ENCODE results near the gene ZNF526.

The ZNF526 gene

GRCh38 chr19:42234364-42234763 lies 14.3 kb downstream of the ZNF526 start:
- TF ChIP-seq REST (IDR thresholded peaks at IDR 0.05; ENCODE audit: insufficient read depth in 1 of 2, low read depth in 2 of 2, low read length in 2 of 2) = no peak
- no peak for TF ChIP-seq FOXP2 (optimal IDR thresholded peaks at IDR 0.05; ENCODE audit: borderline replicate concordance, extremely low read depth, extremely low read length, insufficient read depth)
- no peak for TF ChIP-seq SIN3A (IDR thresholded peaks at IDR 0.05; ENCODE audit: borderline replicate concordance, insufficient read depth, low read length)
- no peak for TF ChIP-seq POLR2AphosphoS5 (IDR thresholded peaks at IDR 0.05; ENCODE audit: low read depth, low read length)
- no peak for TF ChIP-seq TAF1 (IDR thresholded peaks at IDR 0.05; ENCODE audit: borderline replicate concordance, insufficient read depth, low read length)

GRCh38 chr19:42235181-42235580 lies 15.1 kb downstream of the ZNF526 start:
- TF ChIP-seq REST (IDR thresholded peaks at IDR 0.05; ENCODE audit: insufficient read depth in 1 of 2, low read depth in 2 of 2, low read length in 2 of 2) = no peak
- TF ChIP-seq SIN3A (IDR thresholded peaks at IDR 0.05; ENCODE audit: borderline replicate concordance, insufficient read depth, low read length) = no peak

GRCh38 chr19:42239544-42240220 lies 19.6 kb downstream of the ZNF526 start:
- no peak for TF ChIP-seq REST (IDR thresholded peaks at IDR 0.05; ENCODE audit: insufficient read depth in 1 of 2, low read depth in 2 of 2, low read length in 2 of 2)
- no peak for TF ChIP-seq TAF1 (IDR thresholded peaks at IDR 0.05; ENCODE audit: borderline replicate concordance, insufficient read depth, low read length)
- TF ChIP-seq POLR2AphosphoS5 (IDR thresholded peaks at IDR 0.05; ENCODE audit: low read depth, low read length) = no peak
- TF ChIP-seq SIN3A (IDR thresholded peaks at IDR 0.05; ENCODE audit: borderline replicate concordance, insufficient read depth, low read length) = no peak
- no peak for TF ChIP-seq FOXP2 (optimal IDR thresholded peaks at IDR 0.05; ENCODE audit: borderline replicate concordance, extremely low read depth, extremely low read length, insufficient read depth)

- no peak for TF ChIP-seq FOXP2 (optimal IDR thresholded peaks at IDR 0.05; ENCODE audit: borderline replicate concordance, extremely low read depth, extremely low read length, insufficient read depth)
- TF ChIP-seq SIN3A (IDR thresholded peaks at IDR 0.05; ENCODE audit: borderline replicate concordance, insufficient read depth, low read length) = no peak
- no peak for TF ChIP-seq REST (IDR thresholded peaks at IDR 0.05; ENCODE audit: insufficient read depth in 1 of 2, low read depth in 2 of 2, low read length in 2 of 2)
- no peak for TF ChIP-seq TAF1 (IDR thresholded peaks at IDR 0.05; ENCODE audit: borderline replicate concordance, insufficient read depth, low read length)
- TF ChIP-seq POLR2AphosphoS5 (IDR thresholded peaks at IDR 0.05; ENCODE audit: low read depth, low read length) = no peak
Measured at GRCh38 chr19:42241279-42241678, 21.2 kb downstream of the ZNF526 start.

GRCh38 chr19:42242069-42242511 lies 22.0 kb downstream of the ZNF526 start:
- TF ChIP-seq SIN3A (IDR thresholded peaks at IDR 0.05; ENCODE audit: borderline replicate concordance, insufficient read depth, low read length) (no peak), POLR2AphosphoS5 (IDR thresholded peaks at IDR 0.05; ENCODE audit: low read depth, low read length) (no peak), REST (IDR thresholded peaks at IDR 0.05; ENCODE audit: insufficient read depth in 1 of 2, low read depth in 2 of 2, low read length in 2 of 2) (no peak), FOXP2 (optimal IDR thresholded peaks at IDR 0.05; ENCODE audit: borderline replicate concordance, extremely low read depth, extremely low read length, insufficient read depth) (no peak), TAF1 (IDR thresholded peaks at IDR 0.05; ENCODE audit: borderline replicate concordance, insufficient read depth, low read length) (no peak)

Measured in PFSK-1 (cell line).